WTC11 (cell line): ENCODE measurements around the gene TYSND1. TPM values are rescaled to one million over a fixed set of nuclear protein-coding genes. Genes with fewer than 3 reads are reported as not detected.
"Not testable (repeated sequence)": the region's sequence is repeated elsewhere in the genome, so short reads cannot be mapped to it uniquely, and the experiment has no call there.

Experiments
- ATAC-seq: fragments of 200-7000 bp; cut with Tn5 transposase; 2 replicates; pipeline ENCODE4 v1.10.0; 2021; ENCODE audit warnings: mild to moderate bottlenecking, moderate library complexity
- CTCF ChIA-PET: fragments of 300-600 bp; sonication (Branson Sonifier 250); formaldehyde crosslinking; loops from one replicate; lab custom pipeline; 2021; ENCODE audit warnings: antibody characterized with exemption; lab: Charles Lee
- POLR2A ChIA-PET: fragments of 350-600 bp; sonication (Branson Sonifier 250); formaldehyde crosslinking; loops from one replicate; lab custom pipeline; 2021; ENCODE audit warnings: antibody characterized with exemption; lab: Charles Lee
- DNase-seq: peaks from one replicate; pipeline ENCODE4 v3.0.0; 2021; ENCODE audit warnings: low spot score
- H3K27ac Mint-ChIP-seq: 2 replicates; pipeline ENCODE4 v1.8.0; 2021; ENCODE audit warnings: mixed read lengths
- H3K27me3 Mint-ChIP-seq: 2 replicates; pipeline ENCODE4 v1.8.0; 2021; ENCODE audit warnings: low read depth, mild to moderate bottlenecking, moderate library complexity, mixed read lengths
- H3K36me3 Mint-ChIP-seq: 2 replicates; pipeline ENCODE4 v1.8.0; 2021; ENCODE audit warnings: mixed read lengths
- H3K4me1 Mint-ChIP-seq: 2 replicates; pipeline ENCODE4 v1.8.0; 2022; ENCODE audit warnings: mixed read lengths
- H3K4me3 Mint-ChIP-seq: 2 replicates; pipeline ENCODE4 v1.8.0; 2021; ENCODE audit warnings: mild to moderate bottlenecking, moderate library complexity, mixed read lengths
- H3K9me3 Mint-ChIP-seq: 2 replicates; pipeline ENCODE4 v1.8.0; 2021; ENCODE audit warnings: mixed read lengths
- ATF1 ChIP-seq: sonication (generic); formaldehyde crosslinking; IDR thresholded peaks from 2 replicates; pipeline ENCODE4 v1.8.1; 2023; ENCODE audit warnings: mild to moderate bottlenecking, moderate library complexity, missing genetic modification reagents
- CREB1 ChIP-seq: sonication (generic); formaldehyde crosslinking; IDR thresholded peaks from 2 replicates; pipeline ENCODE4 v1.8.0; 2023; ENCODE audit warnings: mild to moderate bottlenecking, missing genetic modification reagents
- EMX1 ChIP-seq: fragments of 250-450 bp; sonication (Bioruptor Pico); IDR thresholded peaks from 2 replicates; pipeline ENCODE4 v1.8.0; 2021; ENCODE audit warnings: mild to moderate bottlenecking
- FOXJ3 ChIP-seq: sonication (generic); formaldehyde crosslinking; IDR thresholded peaks from 2 replicates; pipeline ENCODE4 v1.9.0; 2021; ENCODE audit warnings: missing genetic modification reagents, mild to moderate bottlenecking, borderline replicate concordance
- GRHL2 ChIP-seq: fragments of 250-450 bp; sonication (Bioruptor Pico); IDR thresholded peaks from 2 replicates; pipeline ENCODE4 v1.8.0; 2022; ENCODE audit warnings: mild to moderate bottlenecking, moderate library complexity; ENCODE audit not compliant: insufficient replicate concordance, severe bottlenecking
- IRF2 ChIP-seq: sonication (generic); formaldehyde crosslinking; IDR thresholded peaks from 2 replicates; pipeline ENCODE4 v1.8.0; 2022; ENCODE audit warnings: low read depth, missing genetic modification reagents, borderline replicate concordance
- JAZF1 ChIP-seq: fragments of 250-450 bp; sonication (Bioruptor Pico); IDR thresholded peaks from 2 replicates; pipeline ENCODE4 v1.9.0; 2021; ENCODE audit warnings: moderate library complexity, mild to moderate bottlenecking, inconsistent platforms
- KAT7 ChIP-seq: sonication (generic); formaldehyde crosslinking; IDR thresholded peaks from 2 replicates; pipeline ENCODE4 v1.8.1; 2023; ENCODE audit warnings: missing genetic modification reagents, mild to moderate bottlenecking, borderline replicate concordance
- MYBL2 ChIP-seq: sonication (generic); formaldehyde crosslinking; IDR thresholded peaks from 2 replicates; pipeline ENCODE4 v1.8.1; 2023; ENCODE audit warnings: mild to moderate bottlenecking, moderate library complexity, missing genetic modification reagents
- NFE2L1 ChIP-seq: sonication (generic); formaldehyde crosslinking; IDR thresholded peaks from 2 replicates; pipeline ENCODE4 v1.8.1; 2023; ENCODE audit warnings: missing genetic modification reagents
- PRRX2 ChIP-seq: fragments of 250-450 bp; sonication (Bioruptor Pico); IDR thresholded peaks from 2 replicates; pipeline ENCODE4 v1.8.0; 2021; ENCODE audit warnings: mild to moderate bottlenecking
- SMAD3 ChIP-seq: sonication (generic); formaldehyde crosslinking; IDR thresholded peaks from 2 replicates; pipeline ENCODE4 v1.8.0; 2022; ENCODE audit warnings: missing genetic modification reagents, mild to moderate bottlenecking, borderline replicate concordance
- SMAD4 ChIP-seq: sonication (generic); formaldehyde crosslinking; IDR thresholded peaks from 2 replicates; pipeline ENCODE4 v1.8.0; 2022; ENCODE audit warnings: mild to moderate bottlenecking, missing genetic modification reagents
- TCF7 ChIP-seq: sonication (generic); formaldehyde crosslinking; IDR thresholded peaks from 2 replicates; pipeline ENCODE4 v1.8.0; 2022; ENCODE audit warnings: mild to moderate bottlenecking, low read depth, missing genetic modification reagents, moderate library complexity
- TEAD4 ChIP-seq: sonication (generic); formaldehyde crosslinking; IDR thresholded peaks from 2 replicates; pipeline ENCODE4 v1.8.0; 2022; ENCODE audit warnings: mild to moderate bottlenecking, missing genetic modification reagents
- ZNF219 ChIP-seq: sonication (generic); formaldehyde crosslinking; IDR thresholded peaks from 2 replicates; pipeline ENCODE4 v1.8.0; 2023; ENCODE audit warnings: missing genetic modification reagents, mild to moderate bottlenecking, borderline replicate concordance
- ZNF396 ChIP-seq: fragments of 250-450 bp; sonication (Bioruptor Pico); IDR thresholded peaks from 2 replicates; pipeline ENCODE4 v1.8.0; 2021; ENCODE audit warnings: mild to moderate bottlenecking, moderate library complexity, borderline replicate concordance
- ZNF671 ChIP-seq: fragments of 250-450 bp; sonication (Bioruptor Pico); IDR thresholded peaks from 2 replicates; pipeline ENCODE4 v1.8.0; 2021; ENCODE audit warnings: mild to moderate bottlenecking
- total RNA-seq: library from RNA; stranded (reverse); gene quantifications from 3 replicates; pipeline ENCODE4 v1.2.3, GENCODE V29; 2021
- TF ChIP-seq, protein P1 (sequence below): fragments of 250-450 bp; sonication (Bioruptor Pico); IDR thresholded peaks from 2 replicates; pipeline ENCODE4 v1.8.0; 2021; ENCODE audit warnings: mild to moderate bottlenecking
- TF ChIP-seq, protein P2 (sequence below): sonication (generic); formaldehyde crosslinking; IDR thresholded peaks from 2 replicates; pipeline ENCODE4 v1.8.1; 2023; ENCODE audit warnings: mild to moderate bottlenecking, missing genetic modification reagents, moderate library complexity
- TF ChIP-seq, protein P3 (sequence below): sonication (generic); formaldehyde crosslinking; IDR thresholded peaks from 2 replicates; pipeline ENCODE4 v1.8.0; 2022; ENCODE audit warnings: mild to moderate bottlenecking, missing genetic modification reagents
- TF ChIP-seq, protein P4 (sequence below): sonication (generic); formaldehyde crosslinking; IDR thresholded peaks from 2 replicates; pipeline ENCODE4 v1.8.0; 2022; ENCODE audit warnings: mild to moderate bottlenecking, missing genetic modification reagents
- TF ChIP-seq, protein P5 (sequence below): fragments of 200-600 bp; IDR thresholded peaks from 2 replicates; pipeline ENCODE4 v1.8.0; 2022; ENCODE audit warnings: antibody characterized with exemption
- TF ChIP-seq, protein P6 (sequence below): sonication (generic); formaldehyde crosslinking; IDR thresholded peaks from 2 replicates; pipeline ENCODE4 v1.8.1; 2022; ENCODE audit warnings: mild to moderate bottlenecking, moderate library complexity, missing genetic modification reagents
- TF ChIP-seq, protein P7 (sequence below): fragments of 250-450 bp; sonication (Bioruptor Pico); IDR thresholded peaks from 2 replicates; pipeline ENCODE4 v1.9.0; 2021; ENCODE audit warnings: mild to moderate bottlenecking

Gene TYSND1
- total RNA-seq, 1 experiment from 2014 or later: 18.9 TPM

DNA sequence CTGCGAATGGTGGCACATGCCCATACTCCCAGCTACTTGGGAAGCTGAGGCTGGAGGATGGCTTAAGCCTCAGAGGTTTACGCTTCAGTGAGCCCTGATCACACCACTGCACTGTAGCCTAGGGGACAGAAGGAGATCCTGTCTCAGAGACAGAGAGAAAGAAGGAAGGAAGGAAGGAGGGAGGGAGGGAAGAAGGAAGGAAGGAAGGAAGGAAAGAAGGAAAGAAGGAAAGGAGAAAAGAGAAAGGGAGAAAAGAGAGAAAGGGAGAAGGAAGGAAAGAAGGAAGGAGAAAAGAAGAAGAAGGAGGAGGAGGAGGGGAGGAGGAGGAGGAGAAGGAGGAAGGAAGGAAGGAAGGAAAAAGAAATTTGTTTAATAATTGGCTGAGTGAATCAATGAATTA lies 36.8 kb upstream of the TYSND1 start:
- no peak overlapping the region for H3K27ac Mint-ChIP-seq

DNA sequence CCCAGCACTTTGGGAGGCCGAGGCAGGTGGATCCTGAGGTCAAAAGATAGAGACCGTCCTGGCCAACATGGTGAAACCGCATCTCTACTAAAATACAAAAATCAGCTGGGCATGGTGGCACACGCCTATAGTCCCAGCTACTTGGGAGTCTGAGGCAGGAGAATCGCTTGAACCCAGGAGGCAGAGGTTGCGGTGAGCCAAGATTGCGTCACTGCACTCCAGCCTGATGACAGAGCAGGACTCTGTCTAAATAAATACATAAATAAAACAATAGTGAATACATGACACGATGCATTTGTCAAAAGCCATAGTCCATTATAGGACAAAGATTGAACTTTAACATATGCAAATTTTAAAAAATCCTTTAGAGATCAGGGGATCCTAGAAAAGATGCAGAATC lies 32.7 kb upstream of the TYSND1 start:
- H3K4me3 Mint-ChIP-seq, POLR2A ChIA-PET, H3K36me3 Mint-ChIP-seq, CTCF ChIA-PET, DNase-seq, H3K27ac Mint-ChIP-seq, ATAC-seq, H3K4me1 Mint-ChIP-seq: not testable (repeated sequence)
- Mint-ChIP-seq H3K27me3 (peaks cover 11% of the 10 kb centered on the region), H3K9me3 (peaks cover 22% of the 10 kb centered on the region)

More for the DNA sequence above, 36.8 kb upstream of the TYSND1 start:
- DNase-seq (no peak), ATAC-seq (no peak)
- CTCF ChIA-PET: no interaction called here
- H3K4me3 Mint-ChIP-seq: no peak overlapping the region
- POLR2A ChIA-PET: no interaction called here
- peaks cover 22% of the 10 kb centered on the region for H3K9me3 Mint-ChIP-seq
- no peaks in the 10 kb centered on the region for H3K4me1 Mint-ChIP-seq
- TF ChIP-seq, protein P1, sequence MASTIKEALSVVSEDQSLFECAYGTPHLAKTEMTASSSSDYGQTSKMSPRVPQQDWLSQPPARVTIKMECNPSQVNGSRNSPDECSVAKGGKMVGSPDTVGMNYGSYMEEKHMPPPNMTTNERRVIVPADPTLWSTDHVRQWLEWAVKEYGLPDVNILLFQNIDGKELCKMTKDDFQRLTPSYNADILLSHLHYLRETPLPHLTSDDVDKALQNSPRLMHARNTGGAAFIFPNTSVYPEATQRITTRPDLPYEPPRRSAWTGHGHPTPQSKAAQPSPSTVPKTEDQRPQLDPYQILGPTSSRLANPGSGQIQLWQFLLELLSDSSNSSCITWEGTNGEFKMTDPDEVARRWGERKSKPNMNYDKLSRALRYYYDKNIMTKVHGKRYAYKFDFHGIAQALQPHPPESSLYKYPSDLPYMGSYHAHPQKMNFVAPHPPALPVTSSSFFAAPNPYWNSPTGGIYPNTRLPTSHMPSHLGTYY (CRISPR knock-in tag): no peak
- TF ChIP-seq SMAD4 (CRISPR knock-in tag) (no peak), ZNF219 (CRISPR knock-in tag) (no peak), FOXJ3 (CRISPR knock-in tag) (no peak), TCF7 (CRISPR knock-in tag) (no peak), EMX1 (CRISPR knock-in tag) (no peak), CREB1 (CRISPR knock-in tag) (no peak), KAT7 (CRISPR knock-in tag) (no peak), MYBL2 (CRISPR knock-in tag) (no peak), IRF2 (CRISPR knock-in tag) (no peak), SMAD3 (no peak)
- TF ChIP-seq, protein P2, sequence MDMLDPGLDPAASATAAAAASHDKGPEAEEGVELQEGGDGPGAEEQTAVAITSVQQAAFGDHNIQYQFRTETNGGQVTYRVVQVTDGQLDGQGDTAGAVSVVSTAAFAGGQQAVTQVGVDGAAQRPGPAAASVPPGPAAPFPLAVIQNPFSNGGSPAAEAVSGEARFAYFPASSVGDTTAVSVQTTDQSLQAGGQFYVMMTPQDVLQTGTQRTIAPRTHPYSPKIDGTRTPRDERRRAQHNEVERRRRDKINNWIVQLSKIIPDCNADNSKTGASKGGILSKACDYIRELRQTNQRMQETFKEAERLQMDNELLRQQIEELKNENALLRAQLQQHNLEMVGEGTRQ: no peak
- TF ChIP-seq, protein P3, sequence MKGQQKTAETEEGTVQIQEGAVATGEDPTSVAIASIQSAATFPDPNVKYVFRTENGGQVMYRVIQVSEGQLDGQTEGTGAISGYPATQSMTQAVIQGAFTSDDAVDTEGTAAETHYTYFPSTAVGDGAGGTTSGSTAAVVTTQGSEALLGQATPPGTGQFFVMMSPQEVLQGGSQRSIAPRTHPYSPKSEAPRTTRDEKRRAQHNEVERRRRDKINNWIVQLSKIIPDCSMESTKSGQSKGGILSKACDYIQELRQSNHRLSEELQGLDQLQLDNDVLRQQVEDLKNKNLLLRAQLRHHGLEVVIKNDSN (CRISPR knock-in tag): no peak
- TF ChIP-seq, protein P4, sequence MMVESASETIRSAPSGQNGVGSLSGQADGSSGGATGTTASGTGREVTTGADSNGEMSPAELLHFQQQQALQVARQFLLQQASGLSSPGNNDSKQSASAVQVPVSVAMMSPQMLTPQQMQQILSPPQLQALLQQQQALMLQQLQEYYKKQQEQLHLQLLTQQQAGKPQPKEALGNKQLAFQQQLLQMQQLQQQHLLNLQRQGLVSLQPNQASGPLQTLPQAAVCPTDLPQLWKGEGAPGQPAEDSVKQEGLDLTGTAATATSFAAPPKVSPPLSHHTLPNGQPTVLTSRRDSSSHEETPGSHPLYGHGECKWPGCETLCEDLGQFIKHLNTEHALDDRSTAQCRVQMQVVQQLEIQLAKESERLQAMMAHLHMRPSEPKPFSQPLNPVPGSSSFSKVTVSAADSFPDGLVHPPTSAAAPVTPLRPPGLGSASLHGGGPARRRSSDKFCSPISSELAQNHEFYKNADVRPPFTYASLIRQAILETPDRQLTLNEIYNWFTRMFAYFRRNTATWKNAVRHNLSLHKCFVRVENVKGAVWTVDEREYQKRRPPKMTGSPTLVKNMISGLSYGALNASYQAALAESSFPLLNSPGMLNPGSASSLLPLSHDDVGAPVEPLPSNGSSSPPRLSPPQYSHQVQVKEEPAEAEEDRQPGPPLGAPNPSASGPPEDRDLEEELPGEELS: no peak
- TF ChIP-seq, protein P5, sequence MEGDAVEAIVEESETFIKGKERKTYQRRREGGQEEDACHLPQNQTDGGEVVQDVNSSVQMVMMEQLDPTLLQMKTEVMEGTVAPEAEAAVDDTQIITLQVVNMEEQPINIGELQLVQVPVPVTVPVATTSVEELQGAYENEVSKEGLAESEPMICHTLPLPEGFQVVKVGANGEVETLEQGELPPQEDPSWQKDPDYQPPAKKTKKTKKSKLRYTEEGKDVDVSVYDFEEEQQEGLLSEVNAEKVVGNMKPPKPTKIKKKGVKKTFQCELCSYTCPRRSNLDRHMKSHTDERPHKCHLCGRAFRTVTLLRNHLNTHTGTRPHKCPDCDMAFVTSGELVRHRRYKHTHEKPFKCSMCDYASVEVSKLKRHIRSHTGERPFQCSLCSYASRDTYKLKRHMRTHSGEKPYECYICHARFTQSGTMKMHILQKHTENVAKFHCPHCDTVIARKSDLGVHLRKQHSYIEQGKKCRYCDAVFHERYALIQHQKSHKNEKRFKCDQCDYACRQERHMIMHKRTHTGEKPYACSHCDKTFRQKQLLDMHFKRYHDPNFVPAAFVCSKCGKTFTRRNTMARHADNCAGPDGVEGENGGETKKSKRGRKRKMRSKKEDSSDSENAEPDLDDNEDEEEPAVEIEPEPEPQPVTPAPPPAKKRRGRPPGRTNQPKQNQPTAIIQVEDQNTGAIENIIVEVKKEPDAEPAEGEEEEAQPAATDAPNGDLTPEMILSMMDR: no peak
- H3K36me3 Mint-ChIP-seq: peaks cover 2% of the 10 kb centered on the region; the same call in 1 of the 2 replicates
- peaks cover 16% of the 10 kb centered on the region for H3K27me3 Mint-ChIP-seq

DNA sequence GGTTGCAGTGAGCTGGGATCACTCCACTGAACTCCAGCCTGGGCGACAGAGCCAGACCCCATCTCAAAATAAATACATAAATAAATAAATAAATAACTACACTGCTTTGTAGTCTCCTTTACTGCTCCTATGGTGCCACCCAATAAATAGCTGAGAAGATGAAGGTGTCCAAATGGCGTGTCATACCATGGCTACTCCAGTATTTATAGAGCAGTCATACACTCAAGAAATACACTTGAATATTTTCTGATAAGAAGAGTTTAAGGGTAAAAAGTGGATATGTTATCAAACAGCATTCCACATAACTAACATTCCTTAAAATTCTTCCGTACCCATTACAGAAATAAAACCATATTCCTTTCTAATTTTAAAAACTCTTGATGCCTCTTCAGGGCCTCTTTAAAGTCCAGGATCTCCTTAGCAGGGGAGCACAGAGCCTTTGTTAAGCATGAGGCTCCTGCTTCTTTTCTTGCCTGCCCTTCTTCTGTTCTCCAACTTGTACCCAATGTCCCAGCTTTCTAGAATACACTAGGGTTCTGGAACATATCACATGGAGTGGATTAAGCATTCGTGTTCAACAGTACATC lies 31.7 kb upstream of the TYSND1 start:
- peaks cover 22% of the 10 kb centered on the region for H3K9me3 Mint-ChIP-seq
- TF ChIP-seq JAZF1 (CRISPR knock-in tag) (no peak), ATF1 (CRISPR knock-in tag) (no peak), TEAD4 (CRISPR knock-in tag) (no peak), ZNF396 (CRISPR knock-in tag) (no peak), MYBL2 (CRISPR knock-in tag) (no peak), NFE2L1 (no peak), ZNF671 (CRISPR knock-in tag) (no peak), GRHL2 (CRISPR knock-in tag) (no peak), PRRX2 (CRISPR knock-in tag) (no peak)
- TF ChIP-seq, protein P6, sequence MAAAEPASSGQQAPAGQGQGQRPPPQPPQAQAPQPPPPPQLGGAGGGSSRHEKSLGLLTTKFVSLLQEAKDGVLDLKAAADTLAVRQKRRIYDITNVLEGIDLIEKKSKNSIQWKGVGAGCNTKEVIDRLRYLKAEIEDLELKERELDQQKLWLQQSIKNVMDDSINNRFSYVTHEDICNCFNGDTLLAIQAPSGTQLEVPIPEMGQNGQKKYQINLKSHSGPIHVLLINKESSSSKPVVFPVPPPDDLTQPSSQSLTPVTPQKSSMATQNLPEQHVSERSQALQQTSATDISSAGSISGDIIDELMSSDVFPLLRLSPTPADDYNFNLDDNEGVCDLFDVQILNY (CRISPR knock-in tag): no peak
- TF ChIP-seq, protein P7, sequence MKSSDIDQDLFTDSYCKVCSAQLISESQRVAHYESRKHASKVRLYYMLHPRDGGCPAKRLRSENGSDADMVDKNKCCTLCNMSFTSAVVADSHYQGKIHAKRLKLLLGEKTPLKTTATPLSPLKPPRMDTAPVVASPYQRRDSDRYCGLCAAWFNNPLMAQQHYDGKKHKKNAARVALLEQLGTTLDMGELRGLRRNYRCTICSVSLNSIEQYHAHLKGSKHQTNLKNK (CRISPR knock-in tag): no peak

More for the DNA sequence above, 31.7 kb upstream of the TYSND1 start:
- Mint-ChIP-seq H3K27me3 (peaks cover 11% of the 10 kb centered on the region), H3K27ac (no peak overlapping the region), H3K4me1 (peaks cover 2% of the 10 kb centered on the region; the same call in 1 of the 2 replicates), H3K36me3 (peaks cover 2% of the 10 kb centered on the region; the same call in 1 of the 2 replicates), H3K4me3 (no peak overlapping the region)
- no peak for DNase-seq
- CTCF ChIA-PET: no interaction called here
- no peak for ATAC-seq
- POLR2A ChIA-PET: no interaction called here
